Activated CD4-positive, alpha-beta T cell treated with anti-CD3 and anti-CD28 coated beads for 36 hours (primary cell): ENCODE results near the gene NTSR2. TPM values are rescaled to one million over a fixed set of nuclear protein-coding genes. Genes with fewer than 3 reads are reported as not detected.

Experiments used
- ATAC-seq: fragments of 200-7000 bp; cut with Tn5 transposase; one replicate; pipeline ENCODE4 v1.10.0; 2021; ENCODE audit warnings: mild to moderate bottlenecking, moderate library complexity
- CTCF ChIA-PET: fragments of 350-600 bp; sonication (Branson Sonifier 250); formaldehyde crosslinking; loops from one replicate; lab custom pipeline; 2021; ENCODE audit warnings: antibody characterized with exemption; lab: Charles Lee
- POLR2A ChIA-PET: fragments of 350-600 bp; sonication (Branson Sonifier 250); formaldehyde crosslinking; loops from one replicate; lab custom pipeline; 2021; ENCODE audit warnings: antibody characterized with exemption, inconsistent platforms; lab: Charles Lee
- DNase-seq: peaks from one replicate; pipeline ENCODE4 v3.0.0-alpha.2; 2020
- H3K27ac Mint-ChIP-seq: one replicate; pipeline ENCODE4 v1.8.0; 2021; ENCODE audit warnings: mixed read lengths
- H3K27me3 Mint-ChIP-seq: one replicate; pipeline ENCODE4 v1.8.0; 2021; ENCODE audit warnings: mixed read lengths
- H3K36me3 Mint-ChIP-seq: one replicate; pipeline ENCODE4 v1.8.0; 2021; ENCODE audit warnings: low read depth, mixed read lengths
- H3K4me1 Mint-ChIP-seq: one replicate; pipeline ENCODE4 v1.8.0; 2021; ENCODE audit warnings: mixed read lengths
- H3K4me3 Mint-ChIP-seq: one replicate; pipeline ENCODE4 v1.8.0; 2021; ENCODE audit warnings: mild to moderate bottlenecking, moderate library complexity, mixed read lengths
- H3K9me3 Mint-ChIP-seq: one replicate; pipeline ENCODE4 v1.8.0; 2021; ENCODE audit warnings: low read depth, mixed read lengths
- intact Hi-C, 2 experiments: fragments of 100-400 bp; cut with DNase I in 1 of 2; cut with micrococcal nuclease in 1 of 2; formaldehyde crosslinking; loops; one replicate each; pipeline versions ENCODE4 v1.14.2 to v1.15.1; 2022 to 2024; cut with DNase I, micrococcal nuclease
- total RNA-seq, 2 experiments: library from RNA; stranded (reverse); gene quantifications; one replicate each; pipeline ENCODE4 v1.2.3, GENCODE V29; 2021

The NTSR2 gene
- total RNA-seq, 2 experiments from 2014 or later = not detected

DNA sequence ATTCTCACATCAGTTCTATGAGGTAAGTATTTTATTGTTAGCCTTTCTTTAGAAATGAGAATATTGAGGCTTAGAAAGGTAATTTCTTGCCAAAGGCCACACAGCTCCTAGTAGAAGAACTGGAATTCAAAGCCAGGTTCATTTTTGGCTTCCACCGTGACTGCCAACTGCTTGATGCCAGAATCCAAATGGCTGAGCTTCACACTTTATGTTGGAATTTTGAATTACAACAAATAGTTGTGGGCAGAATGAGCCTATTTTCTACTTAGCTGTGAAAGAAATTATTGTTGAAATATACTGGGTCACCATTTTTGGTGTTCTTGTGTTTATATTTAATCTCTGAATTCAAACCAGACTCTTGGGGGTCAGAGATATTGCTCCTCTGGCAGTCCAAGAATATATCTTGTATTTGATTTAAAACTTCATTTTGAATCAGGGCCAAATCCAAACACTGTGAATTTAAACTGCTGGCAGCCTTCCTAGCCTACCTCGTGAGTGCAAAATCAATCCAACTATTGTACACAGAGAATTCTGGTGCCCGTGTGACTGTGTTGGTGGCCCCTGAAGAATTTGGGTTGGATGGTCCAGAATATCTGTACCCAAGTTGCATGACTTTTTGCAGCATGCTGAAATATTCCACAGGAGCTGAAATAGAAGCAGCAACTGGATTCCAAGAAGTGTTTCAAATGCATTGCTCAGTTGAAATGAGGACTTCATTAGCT lies 40.8 kb upstream of the NTSR2 start:
- H3K9me3 Mint-ChIP-seq = no peaks in the 10 kb centered on the region
- ChIA-PET POLR2A (no interaction called here), CTCF (interaction anchor here (0.7 to 1.6 kb wide), 3 partner anchors 23 to 482 kb away, joined by 3 to 4 read pairs (median 3); no protein-coding TSS in a partner anchor)
- H3K36me3 Mint-ChIP-seq = no peaks in the 10 kb centered on the region
- no peaks in the 10 kb centered on the region for H3K4me1 Mint-ChIP-seq
- no peak overlapping the region for H3K27ac Mint-ChIP-seq
- ATAC-seq = no peak
- intact Hi-C loops = no loop called here
- H3K4me3 Mint-ChIP-seq = no peak overlapping the region
- DNase-seq = no peak
- no peaks in the 10 kb centered on the region for H3K27me3 Mint-ChIP-seq

DNA sequence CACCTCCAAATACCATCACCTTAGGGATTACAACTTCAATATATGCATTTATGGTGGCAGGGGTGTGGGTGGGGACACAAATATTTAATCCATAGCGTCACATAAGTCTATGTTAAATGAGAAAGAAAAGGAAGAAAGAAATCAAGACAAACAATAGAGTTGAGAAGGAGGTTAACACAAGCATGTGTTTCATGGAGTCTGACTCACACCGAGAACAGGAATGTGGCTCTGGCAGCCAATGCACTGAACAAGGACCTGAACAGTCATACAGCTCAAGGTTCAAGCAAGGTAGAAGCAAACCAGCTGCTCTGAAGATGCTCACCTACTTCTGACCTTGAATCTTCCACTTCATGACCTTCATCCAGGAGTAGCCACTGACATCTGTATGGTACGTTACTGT lies 40.2 kb upstream of the NTSR2 start:
- no peaks in the 10 kb centered on the region for H3K4me1 Mint-ChIP-seq
- H3K27ac Mint-ChIP-seq = no peak overlapping the region
- intact Hi-C loops = no loop called here
- H3K4me3 Mint-ChIP-seq = no peak overlapping the region
- ATAC-seq (peak; percentile 51), DNase-seq (no peak)
- no peaks in the 10 kb centered on the region for H3K27me3 Mint-ChIP-seq
- no peaks in the 10 kb centered on the region for H3K36me3 Mint-ChIP-seq
- POLR2A ChIA-PET = no interaction called here
- H3K9me3 Mint-ChIP-seq = peaks cover 3% of the 10 kb centered on the region
- CTCF ChIA-PET = interaction anchor here (0.6 to 1.6 kb wide), 4 partner anchors 22 to 75 kb away, joined by 3 to 4 read pairs (median 4); no protein-coding TSS in a partner anchor

- H3K27me3 Mint-ChIP-seq = no peaks in the 10 kb centered on the region
- no peak for ATAC-seq
- H3K4me3 Mint-ChIP-seq = no peak overlapping the region
- intact Hi-C loops = no loop called here
- H3K27ac Mint-ChIP-seq = no peak overlapping the region
- ChIA-PET POLR2A (no interaction called here), CTCF (interaction anchor here (0.5 to 1.7 kb wide), 6 partner anchors 11 to 81 kb away, joined by 3 to 4 read pairs (median 4); no protein-coding TSS in a partner anchor)
- no peaks in the 10 kb centered on the region for H3K36me3 Mint-ChIP-seq
- no peak for DNase-seq
- no peaks in the 10 kb centered on the region for H3K4me1 Mint-ChIP-seq
- peaks cover 3% of the 10 kb centered on the region for H3K9me3 Mint-ChIP-seq
Measured at GRCh38 chr2:11709293-11709692, 39.3 kb upstream of the NTSR2 start.

DNA sequence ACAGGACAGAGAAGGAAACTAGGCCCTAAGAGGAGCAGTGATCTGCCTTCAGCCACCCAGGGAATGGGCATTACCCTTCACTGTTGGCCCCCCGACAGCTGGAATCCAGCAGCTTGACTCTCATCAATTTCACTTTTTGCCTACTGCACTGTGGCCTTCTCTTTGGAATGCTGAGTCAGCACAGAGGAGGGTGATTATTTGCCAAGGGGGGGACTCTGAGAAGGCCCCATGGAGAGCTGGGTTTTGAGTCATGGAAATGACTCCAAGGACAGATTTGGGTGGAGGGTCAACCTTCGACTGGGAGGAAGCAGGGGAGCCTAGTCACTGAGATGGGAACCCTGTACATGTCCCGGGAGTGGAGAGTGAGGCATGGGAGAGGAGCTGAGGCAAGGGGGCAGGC lies 38.1 kb upstream of the NTSR2 start:
- Mint-ChIP-seq H3K27me3 (no peaks in the 10 kb centered on the region), H3K27ac (no peak overlapping the region), H3K9me3 (peaks cover 3% of the 10 kb centered on the region), H3K36me3 (no peaks in the 10 kb centered on the region), H3K4me1 (no peaks in the 10 kb centered on the region), H3K4me3 (no peak overlapping the region)
- ChIA-PET CTCF (interaction anchor here (0.7 to 1.7 kb wide), 4 partner anchors 10 to 79 kb away, joined by 3 to 6 read pairs (median 4); no protein-coding TSS in a partner anchor), POLR2A (no interaction called here)
- no peak for DNase-seq
- intact Hi-C loops = no loop called here
- no peak for ATAC-seq

- ChIA-PET CTCF (interaction anchor here (0.7 to 3.7 kb wide), 3 partner anchors 13 to 60 kb away, joined by 3 to 14 read pairs (median 3); no protein-coding TSS in a partner anchor), POLR2A (no interaction called here)
- ATAC-seq (no peak), DNase-seq (no peak)
- H3K4me1 Mint-ChIP-seq = no peaks in the 10 kb centered on the region
- H3K36me3 Mint-ChIP-seq = no peaks in the 10 kb centered on the region
- H3K27me3 Mint-ChIP-seq = no peaks in the 10 kb centered on the region
- H3K27ac Mint-ChIP-seq = no peak overlapping the region
- no peak overlapping the region for H3K4me3 Mint-ChIP-seq
- H3K9me3 Mint-ChIP-seq = peaks cover 3% of the 10 kb centered on the region
- intact Hi-C loops = no loop called here
Measured at GRCh38 chr2:11705711-11706110, 35.7 kb upstream of the NTSR2 start.

- no peak for DNase-seq
Measured at GRCh38 chr2:11705063-11705462, 35.1 kb upstream of the NTSR2 start.

DNA sequence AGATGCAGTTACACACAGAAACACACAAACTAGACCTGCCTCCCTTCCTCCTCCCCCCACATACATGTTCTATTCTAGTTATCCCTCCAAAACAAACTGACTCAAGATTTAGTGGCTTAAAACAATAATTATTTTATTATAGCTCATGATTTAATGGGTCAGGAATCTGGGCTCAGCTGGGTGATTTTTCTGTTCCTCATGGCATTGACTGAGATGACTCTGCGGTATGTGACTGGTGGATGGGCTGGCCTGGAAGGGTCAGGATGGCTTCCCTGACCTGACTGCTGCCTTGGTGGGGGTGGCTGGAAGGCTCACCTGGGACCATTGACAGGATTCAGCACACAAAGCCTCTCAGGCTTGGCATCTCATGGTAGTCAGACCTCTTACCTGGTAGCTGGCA lies 33.7 kb upstream of the NTSR2 start:
- CTCF ChIA-PET = interaction anchor here (1.0 to 3.7 kb wide), 3 partner anchors 11 to 76 kb away, joined by 5 to 14 read pairs (median 6); no protein-coding TSS in a partner anchor
- H3K4me3 Mint-ChIP-seq = no peak overlapping the region
- peaks cover 3% of the 10 kb centered on the region for H3K9me3 Mint-ChIP-seq
- ATAC-seq = no peak
- DNase-seq = no peak
- no peaks in the 10 kb centered on the region for H3K36me3 Mint-ChIP-seq
- intact Hi-C loops = no loop called here
- H3K4me1 Mint-ChIP-seq = no peaks in the 10 kb centered on the region
- no peaks in the 10 kb centered on the region for H3K27me3 Mint-ChIP-seq
- POLR2A ChIA-PET = no interaction called here
- H3K27ac Mint-ChIP-seq = no peak overlapping the region

More at GRCh38 chr2:11705063-11705462, 35.1 kb upstream of the NTSR2 start:
- Mint-ChIP-seq H3K9me3 (peaks cover 3% of the 10 kb centered on the region), H3K4me1 (no peaks in the 10 kb centered on the region), H3K4me3 (no peak overlapping the region), H3K27me3 (no peaks in the 10 kb centered on the region), H3K27ac (no peak overlapping the region), H3K36me3 (no peaks in the 10 kb centered on the region)
- ChIA-PET POLR2A (no interaction called here), CTCF (interaction anchor here (0.7 to 3.7 kb wide), 6 partner anchors 12 to 76 kb away, joined by 3 to 14 read pairs (median 4); no protein-coding TSS in a partner anchor)
- no peak for ATAC-seq
- intact Hi-C loops = no loop called here

- no peak for ATAC-seq
- Mint-ChIP-seq H3K27me3 (no peaks in the 10 kb centered on the region), H3K4me1 (no peaks in the 10 kb centered on the region), H3K4me3 (no peak overlapping the region), H3K27ac (no peak overlapping the region), H3K9me3 (peaks cover 3% of the 10 kb centered on the region), H3K36me3 (no peaks in the 10 kb centered on the region)
- ChIA-PET POLR2A (no interaction called here), CTCF (interaction anchor here (2.0 kb wide), 1 partner anchor 76 kb away, joined by 6 read pairs; no protein-coding TSS in a partner anchor)
- DNase-seq = no peak
- intact Hi-C loops = no loop called here
Measured at GRCh38 chr2:11702946-11703345, 33.0 kb upstream of the NTSR2 start.

DNA sequence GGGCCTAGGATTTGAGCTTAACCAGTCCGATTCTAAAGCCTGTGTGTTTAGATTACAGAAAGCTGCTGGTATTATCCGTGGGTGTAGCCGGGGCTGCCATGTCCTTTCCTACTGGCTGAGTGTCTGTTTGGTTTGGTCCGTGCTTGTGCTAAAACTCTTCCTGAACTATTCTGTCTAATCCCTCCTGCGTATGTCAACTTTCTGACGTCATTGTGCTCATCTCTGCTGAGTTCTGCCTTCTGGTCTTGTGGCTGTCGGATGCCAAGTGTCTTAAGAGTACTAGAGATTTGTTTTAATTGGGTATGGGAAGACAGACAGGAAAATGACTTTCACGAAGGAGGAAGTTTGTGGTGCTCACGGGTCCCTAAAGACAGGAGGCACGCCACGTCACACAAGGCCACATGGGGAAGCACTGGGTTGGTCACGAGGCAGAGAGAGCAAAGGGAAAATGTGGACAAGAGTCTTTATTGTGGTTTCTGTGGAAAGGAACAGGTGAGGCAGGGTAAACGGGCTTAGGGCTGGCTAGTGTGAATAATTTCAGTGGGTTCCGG lies 31.8 kb upstream of the NTSR2 start:
- DNase-seq (no peak), ATAC-seq (no peak)
- no peak overlapping the region for H3K4me3 Mint-ChIP-seq
- H3K4me1 Mint-ChIP-seq = no peaks in the 10 kb centered on the region
- ChIA-PET CTCF (interaction anchor here (1.9 to 10.7 kb wide), 2 partner anchors 12 to 81 kb away, joined by 7 to 171 read pairs; no protein-coding TSS in a partner anchor), POLR2A (no interaction called here)
- H3K36me3 Mint-ChIP-seq = no peaks in the 10 kb centered on the region
- H3K27ac Mint-ChIP-seq = no peak overlapping the region
- peaks cover 3% of the 10 kb centered on the region for H3K9me3 Mint-ChIP-seq
- H3K27me3 Mint-ChIP-seq = no peaks in the 10 kb centered on the region
- intact Hi-C loops = no loop called here

DNA sequence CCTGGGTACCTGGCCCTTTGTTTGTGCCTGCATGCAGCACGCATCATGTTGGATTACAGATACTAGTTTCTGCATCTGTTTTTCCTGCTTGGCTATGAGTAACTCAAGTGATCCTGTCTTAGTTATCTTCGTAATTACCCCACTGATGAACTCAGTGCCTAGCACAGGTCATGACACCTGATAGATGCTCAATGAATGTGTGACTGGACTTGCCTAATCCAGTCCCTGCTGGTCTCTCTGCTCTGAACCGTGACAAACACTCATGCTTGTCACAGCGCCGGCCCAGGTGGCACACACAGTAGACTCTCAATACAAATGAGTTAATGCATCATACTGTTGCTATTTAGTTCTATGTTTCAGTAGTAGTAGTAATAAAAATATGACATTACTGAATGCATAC lies 31.2 kb upstream of the NTSR2 start:
- Mint-ChIP-seq H3K27me3 (no peaks in the 10 kb centered on the region), H3K4me1 (no peaks in the 10 kb centered on the region), H3K36me3 (no peaks in the 10 kb centered on the region), H3K27ac (no peak overlapping the region), H3K4me3 (no peak overlapping the region), H3K9me3 (peaks cover 3% of the 10 kb centered on the region)
- ChIA-PET POLR2A (no interaction called here), CTCF (interaction anchor here (0.6 to 10.7 kb wide), 3 partner anchors 11 to 741 kb away, joined by 3 to 171 read pairs (median 7); no protein-coding TSS in a partner anchor)
- intact Hi-C loops = no loop called here
- ATAC-seq (peak; percentile 17), DNase-seq (no peak)

DNA sequence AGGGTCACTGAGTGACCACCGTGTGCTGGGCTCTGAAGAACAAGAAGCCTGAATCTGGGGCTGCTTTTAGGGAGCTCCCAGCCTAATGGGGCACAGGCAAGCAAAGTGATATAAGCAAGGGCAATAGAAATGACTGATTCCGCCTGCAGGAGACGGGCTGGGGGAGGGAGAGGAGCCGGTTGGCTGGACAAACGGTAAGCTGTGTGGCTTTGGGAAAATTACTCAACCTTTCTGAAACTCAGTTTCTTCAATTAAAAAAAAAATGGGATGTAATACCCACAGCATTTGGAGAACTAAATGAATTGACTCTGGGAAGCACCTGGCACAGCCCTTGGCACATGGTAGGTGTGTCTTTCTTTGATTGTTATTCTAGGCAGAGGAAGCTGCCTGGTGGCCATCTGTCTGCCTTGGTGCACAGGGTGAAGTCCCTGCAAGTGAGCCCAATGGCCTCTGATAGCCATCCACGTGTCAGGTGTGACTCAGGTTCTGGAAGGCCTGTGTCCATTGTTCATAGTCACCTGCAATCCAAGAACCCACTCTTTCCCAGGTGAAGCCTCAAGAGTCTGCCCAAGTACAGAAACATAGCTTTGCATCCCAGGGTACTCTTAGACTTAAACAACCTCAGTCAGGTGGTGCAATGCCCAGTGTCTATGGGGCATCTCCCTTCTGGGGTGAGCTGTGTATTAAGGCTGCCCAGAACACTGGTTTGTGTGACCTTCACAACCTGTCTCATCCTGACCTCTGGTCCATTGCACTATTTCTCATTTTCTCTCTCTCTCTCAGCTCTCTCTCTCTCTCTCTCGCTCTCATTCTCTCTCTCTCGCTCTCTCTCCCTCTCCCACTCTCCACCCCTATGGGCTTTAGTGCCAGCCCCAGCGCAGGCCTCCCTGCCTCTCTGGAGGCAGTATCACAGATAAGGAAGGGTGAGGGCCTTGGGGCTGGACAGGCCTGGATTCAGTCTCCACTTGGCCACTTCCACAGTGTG lies 30.0 kb upstream of the NTSR2 start:
- Mint-ChIP-seq H3K27me3 (no peaks in the 10 kb centered on the region), H3K36me3 (no peaks in the 10 kb centered on the region), H3K4me1 (no peaks in the 10 kb centered on the region), H3K4me3 (no peak overlapping the region), H3K9me3 (no peaks in the 10 kb centered on the region), H3K27ac (no peak overlapping the region)
- DNase-seq (no peak), ATAC-seq (no peak)
- ChIA-PET POLR2A (no interaction called here), CTCF (interaction anchor here (1.9 to 10.7 kb wide), 2 partner anchors 10 to 83 kb away, joined by 7 to 171 read pairs; no protein-coding TSS in a partner anchor)
- intact Hi-C loops = loop anchor here in 1 of 2 experiments (2.0 kb wide), 1 partner anchor 67 kb away; no protein-coding TSS in a partner anchor
